HG03378 (cell line): ENCODE measurements around the gene PHF2.

Experiments
- ATAC-seq: cut with Tn5 transposase; IDR thresholded peaks from one replicate; pipeline ENCODE4 v1.9.1; 2021; ENCODE audit warnings: mild to moderate bottlenecking, moderate library complexity; ENCODE audit not compliant: unreplicated experiment

The PHF2 gene

GRCh38 chr9:93622691-93623090 is 46.3 kb downstream of the PHF2 start:
- ATAC-seq: no peak

GRCh38 chr9:93623753-93624152 is 47.4 kb downstream of the PHF2 start:
- no peak for ATAC-seq

GRCh38 chr9:93624431-93624834 is 48.0 kb downstream of the PHF2 start:
- no peak for ATAC-seq

- no peak for ATAC-seq
Measured at GRCh38 chr9:93624977-93625376, 48.6 kb downstream of the PHF2 start.

GRCh38 chr9:93629920-93630319 is 53.5 kb downstream of the PHF2 start:
- ATAC-seq: no peak

GRCh38 chr9:93630806-93631411 is 54.5 kb downstream of the PHF2 start:
- ATAC-seq: no peak

- no peak for ATAC-seq
Measured at GRCh38 chr9:93633492-93634221, 57.3 kb downstream of the PHF2 start.

- no peak for ATAC-seq
Measured at GRCh38 chr9:93634311-93635185, 58.2 kb downstream of the PHF2 start.

- no peak for ATAC-seq
Measured at GRCh38 chr9:93635186-93636107, 59.1 kb downstream of the PHF2 start.

- no peak for ATAC-seq
Measured at GRCh38 chr9:93636172-93636661, 59.8 kb downstream of the PHF2 start.

GRCh38 chr9:93636667-93637066 is 60.3 kb downstream of the PHF2 start:
- no peak for ATAC-seq

GRCh38 chr9:93637886-93638285 is 61.5 kb downstream of the PHF2 start:
- no peak for ATAC-seq

- no peak for ATAC-seq
Measured at GRCh38 chr9:93640027-93640426, 63.6 kb downstream of the PHF2 start.

GRCh38 chr9:93642961-93643360 is 66.6 kb downstream of the PHF2 start:
- ATAC-seq: no peak

GRCh38 chr9:93644397-93645088 is 68.2 kb downstream of the PHF2 start:
- ATAC-seq: no peak

- ATAC-seq: no peak
Measured at GRCh38 chr9:93645149-93645889, 68.9 kb downstream of the PHF2 start.

GRCh38 chr9:93645921-93646639 is 69.7 kb downstream of the PHF2 start:
- ATAC-seq: no peak

- ATAC-seq: no peak
Measured at GRCh38 chr9:93646640-93647178, 70.3 kb downstream of the PHF2 start.
